Measurements from ENCODE around the gene SLC30A3. TPM values are rescaled to one million over a fixed set of nuclear protein-coding genes. Genes with fewer than 3 reads are reported as not detected.

The SLC30A3 gene
- total and polyA plus RNA-seq, 2 of the 13 experiments (the other 11 are each of a cell fraction or from before 2014, with no cell fraction given): 0.38 to 0.79 TPM

DNA sequence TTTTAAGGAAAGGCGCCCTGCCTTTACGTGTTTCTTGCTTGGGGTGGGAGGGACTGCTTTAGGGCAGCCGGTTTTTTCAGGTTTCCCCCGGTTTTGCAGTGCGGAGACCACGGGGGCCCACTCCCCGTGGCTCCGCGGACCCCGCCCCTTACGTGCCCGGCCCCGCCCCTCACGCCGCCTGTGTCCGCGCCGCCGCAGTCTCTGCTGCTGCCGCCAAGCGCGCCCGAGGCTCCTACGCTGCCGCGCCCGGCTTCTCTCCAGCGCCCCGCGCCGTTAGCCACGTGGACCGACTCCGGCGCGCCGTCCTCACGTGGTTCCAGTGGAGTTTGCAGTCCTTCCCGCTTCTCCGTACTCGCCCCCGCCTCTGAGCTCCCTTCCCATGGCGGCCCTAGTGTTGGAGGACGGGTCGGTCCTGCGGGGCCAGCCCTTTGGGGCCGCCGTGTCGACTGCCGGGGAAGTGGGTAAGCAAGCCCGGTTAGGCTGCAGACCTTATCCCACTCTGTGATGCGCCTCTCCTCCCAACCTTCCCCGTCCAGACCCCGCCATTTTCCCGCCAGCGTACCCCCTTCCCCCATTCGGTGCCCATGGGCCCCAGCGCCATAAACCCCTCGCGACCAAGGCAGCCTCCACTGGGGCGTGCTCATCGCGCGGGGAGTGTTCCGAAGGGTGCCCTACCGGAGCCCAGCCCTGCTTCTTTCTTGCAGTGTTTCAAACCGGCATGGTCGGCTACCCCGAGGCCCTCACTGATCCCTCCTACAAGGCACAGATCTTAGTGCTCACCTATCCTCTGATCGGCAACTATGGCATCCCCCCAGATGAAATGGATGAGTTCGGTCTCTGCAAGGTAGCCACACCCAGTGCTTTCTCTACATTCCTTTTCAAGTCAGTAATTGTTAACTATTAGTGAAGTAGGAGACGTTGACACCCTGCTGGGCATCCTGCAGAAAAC is 45.4 kb downstream of the SLC30A3 start, which contains the start of gene CAD (continued):
- no peak for TF ChIP-seq RBM39 (IDR thresholded peaks at IDR 0.05; ENCODE audit: low read depth, low read length, poor library complexity, severe bottlenecking)
- no peak for TF ChIP-seq GPBP1L1 (CRISPR knock-in tag; IDR thresholded peaks at IDR 0.05)
- TF ChIP-seq MAFK (conservative IDR thresholded peaks at IDR 0.05 in 1 of 2, IDR thresholded peaks at IDR 0.05 in 1 of 2; ENCODE audit: low read length in 2 of 2): no peak
- TF ChIP-seq SCMH1 (CRISPR knock-in tag; IDR thresholded peaks at IDR 0.05; ENCODE audit: borderline replicate concordance): no peak
- TF ChIP-seq ARID5B (CRISPR knock-in tag; IDR thresholded peaks at IDR 0.05): peak; percentile 35; the same call in 1 of the 2 replicates
- TF ChIP-seq HOXA9 (CRISPR knock-in tag; IDR thresholded peaks at IDR 0.05; ENCODE audit: borderline replicate concordance): no peak; the same call in 1 of the 2 replicates
- no peak for TF ChIP-seq GTF2F1 (IDR thresholded peaks at IDR 0.05; ENCODE audit: low read length)
- TF ChIP-seq, protein P1, sequence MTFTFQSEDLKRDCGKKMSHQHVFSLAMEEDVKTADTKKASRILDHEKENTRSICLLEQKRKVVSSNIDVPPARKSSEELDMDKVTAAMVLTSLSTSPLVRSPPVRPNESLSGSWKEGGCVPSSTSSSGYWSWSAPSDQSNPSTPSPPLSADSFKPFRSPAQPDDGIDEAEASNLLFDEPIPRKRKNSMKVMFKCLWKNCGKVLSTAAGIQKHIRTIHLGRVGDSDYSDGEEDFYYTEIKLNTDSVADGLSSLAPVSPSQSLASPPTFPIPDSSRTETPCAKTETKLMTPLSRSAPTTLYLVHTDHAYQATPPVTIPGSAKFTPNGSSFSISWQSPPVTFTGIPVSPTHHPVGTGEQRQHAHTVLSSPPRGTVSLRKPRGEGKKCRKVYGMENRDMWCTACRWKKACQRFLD (CRISPR knock-in tag; IDR thresholded peaks at IDR 0.05; ENCODE audit: borderline replicate concordance): 0 out of 2 replicates have a peak, but pooled peaks have one; percentile 57
- no peak for TF ChIP-seq ZNF615 (CRISPR knock-in tag; IDR thresholded peaks at IDR 0.05; ENCODE audit: borderline replicate concordance)
- TF ChIP-seq, protein P2, sequence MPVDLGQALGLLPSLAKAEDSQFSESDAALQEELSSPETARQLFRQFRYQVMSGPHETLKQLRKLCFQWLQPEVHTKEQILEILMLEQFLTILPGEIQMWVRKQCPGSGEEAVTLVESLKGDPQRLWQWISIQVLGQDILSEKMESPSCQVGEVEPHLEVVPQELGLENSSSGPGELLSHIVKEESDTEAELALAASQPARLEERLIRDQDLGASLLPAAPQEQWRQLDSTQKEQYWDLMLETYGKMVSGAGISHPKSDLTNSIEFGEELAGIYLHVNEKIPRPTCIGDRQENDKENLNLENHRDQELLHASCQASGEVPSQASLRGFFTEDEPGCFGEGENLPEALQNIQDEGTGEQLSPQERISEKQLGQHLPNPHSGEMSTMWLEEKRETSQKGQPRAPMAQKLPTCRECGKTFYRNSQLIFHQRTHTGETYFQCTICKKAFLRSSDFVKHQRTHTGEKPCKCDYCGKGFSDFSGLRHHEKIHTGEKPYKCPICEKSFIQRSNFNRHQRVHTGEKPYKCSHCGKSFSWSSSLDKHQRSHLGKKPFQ (CRISPR knock-in tag; IDR thresholded peaks at IDR 0.05; ENCODE audit: insufficient replicate concordance): peak; percentile 31
- peak; percentile 96 for TF ChIP-seq KDM2A (CRISPR knock-in tag; IDR thresholded peaks at IDR 0.05; ENCODE audit: borderline replicate concordance, low read depth)
- no peak; the same call in 1 of the 2 replicates for TF ChIP-seq SMAD1 (CRISPR knock-in tag; IDR thresholded peaks at IDR 0.05; ENCODE audit: borderline replicate concordance, low read depth)
- peak; percentile 98 for TF ChIP-seq ZNF687 (CRISPR knock-in tag; IDR thresholded peaks at IDR 0.05)
